Fibroblast of lung (primary cell): ENCODE results near the gene GNE. TPM values are rescaled to one million over a fixed set of nuclear protein-coding genes. Genes with fewer than 3 reads are reported as not detected.

Experiments
- DNase-seq, 2 donors: peaks; one replicate each; pipeline versions ENCODE4 v3.0.0 to v3.0.0-alpha.2; 2010; ENCODE audit warnings: low read depth in 2 of 2
- H2AFZ ChIP-seq: 2 replicates; pipeline ENCODE4 v1.5.1; 2012; ENCODE audit warnings: low read length, control low read depth, inconsistent platforms
- H3K27ac ChIP-seq: 2 replicates; pipeline ENCODE4 v1.5.1; 2011; ENCODE audit warnings: low read length, control low read depth; ENCODE audit not compliant: insufficient read depth
- H3K27me3 ChIP-seq: 2 replicates; pipeline ENCODE4 v1.5.1; 2011; ENCODE audit warnings: mild to moderate bottlenecking, low read length; ENCODE audit not compliant: control insufficient read depth, insufficient read depth
- H3K36me3 ChIP-seq: 2 replicates; pipeline ENCODE4 v1.5.1; 2011; ENCODE audit warnings: low read length; ENCODE audit not compliant: control insufficient read depth, insufficient read depth
- H3K4me1 ChIP-seq: 2 replicates; pipeline ENCODE4 v1.5.1; 2011; ENCODE audit warnings: low read length; ENCODE audit not compliant: control insufficient read depth, insufficient read depth; ENCODE audit errors: extremely low read depth
- H3K4me2 ChIP-seq: 2 replicates; pipeline ENCODE4 v1.5.1; 2011; ENCODE audit warnings: low read length, control low read depth; ENCODE audit not compliant: insufficient read depth; ENCODE audit errors: extremely low read depth
- H3K4me3 ChIP-seq, 4 experiments: fragments of 200-600 bp in 1 of 4; sonication (generic) in 1 of 4; replicated peaks in 1 of 4; 2 replicates each; pipeline ENCODE4 v1.5.1; 2011 to 2016; ENCODE audit warnings: low read length in 4 of 4, low read depth in 3 of 4, mild to moderate bottlenecking in 3 of 4, control low read depth in 2 of 4, inconsistent platforms in 1 of 4, mixed read lengths in 1 of 4; ENCODE audit not compliant: insufficient read depth in 1 of 4; ENCODE audit errors: control extremely low read depth in 1 of 4
- H3K79me2 ChIP-seq: 2 replicates; pipeline ENCODE4 v1.5.1; 2012; ENCODE audit warnings: mild to moderate bottlenecking, low read length, inconsistent platforms; ENCODE audit not compliant: control insufficient read depth, insufficient read depth
- H3K9ac ChIP-seq: 2 replicates; pipeline ENCODE4 v1.5.1; 2011; ENCODE audit warnings: mild to moderate bottlenecking, low read length, control low read depth; ENCODE audit not compliant: insufficient read depth
- H3K9me3 ChIP-seq: 2 replicates; pipeline ENCODE4 v1.5.1; 2012; ENCODE audit warnings: low read depth, low read length; ENCODE audit not compliant: control insufficient read depth, insufficient read depth
- H4K20me1 ChIP-seq: 2 replicates; pipeline ENCODE4 v1.5.1; 2011; ENCODE audit warnings: low read length; ENCODE audit not compliant: control insufficient read depth, insufficient read depth; ENCODE audit errors: extremely low read depth
- EZH2 ChIP-seq: IDR thresholded peaks from 2 replicates; pipeline ENCODE4 v1.5.1; 2012; ENCODE audit warnings: low read length, control low read depth, mild to moderate bottlenecking; ENCODE audit errors: missing control alignments
- polyA plus RNA-seq, 2 donors: library from polyadenylated mRNA; depleted of rRNA in 1 of 2; stranded (reverse) in 1 of 2; unstranded in 1 of 2; fragments of >200 nt; gene quantifications; 2 replicates each; pipeline ENCODE4 v1.2.1, GENCODE V29; 2011 to 2012; ENCODE audit warnings: missing spikeins in 1 of 2
- total RNA-seq: library from RNA; depleted of rRNA; stranded (reverse); fragments of >200 nt; gene quantifications from 2 replicates; pipeline ENCODE4 v1.2.1, GENCODE V29; 2014
- TF ChIP-seq, protein P1 (sequence below), 2 donors: IDR thresholded peaks in 1 of 2; conservative IDR thresholded peaks in 1 of 2; 1 replicate in 1 of 2; 2 replicates in 1 of 2; pipeline ENCODE4 v1.5.1; 2011 to 2012; ENCODE audit warnings: low read length in 2 of 2, control low read depth in 1 of 2, inconsistent platforms in 1 of 2, low read depth in 1 of 2, mild to moderate bottlenecking in 1 of 2

GNE gene
- total and polyA plus RNA-seq, 2 donors (not counting 1 experiment from before 2014, with no cell fraction given), result 22.1 to 31.2 TPM

DNA sequence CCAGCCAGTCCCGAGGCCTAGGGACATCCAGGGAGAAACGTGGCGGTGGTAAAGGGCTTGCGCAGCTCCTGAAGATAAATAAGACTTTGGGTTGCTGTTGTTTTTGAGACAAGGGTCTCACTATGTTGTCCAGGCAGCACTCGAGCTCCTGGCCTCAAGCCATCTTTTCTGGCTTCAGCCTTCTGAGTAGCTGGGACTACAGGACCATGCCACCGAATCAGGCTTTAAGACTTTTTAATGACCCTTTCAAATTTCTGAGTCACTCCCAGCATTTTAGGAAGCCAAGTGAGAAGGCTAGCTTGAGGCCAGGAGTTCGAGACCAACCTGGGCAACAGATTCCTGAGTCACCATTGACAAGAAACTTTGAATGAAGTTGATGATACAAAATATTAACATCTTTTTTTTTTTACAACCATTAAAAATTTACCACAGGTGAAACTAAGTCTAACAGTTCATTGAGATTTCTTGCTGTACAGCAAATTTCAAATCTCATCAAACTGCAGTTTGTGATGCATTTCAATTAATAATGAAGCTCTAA, 817 bp upstream of the GNE start:
- Histone ChIP-seq H3K4me2 (peak overlapping the region; percentile 99), H3K4me1 (peaks cover 2% of the 10 kb centered on the region), H4K20me1 (no peaks in the 10 kb centered on the region), H3K4me3 (peak overlapping the region; percentile 58 to 75 (median 68)), H3K27ac (peak overlapping the region; percentile 83), H3K36me3 (no peaks in the 10 kb centered on the region), H3K79me2 (peaks cover 20% of the 10 kb centered on the region), H3K9me3 (no peaks in the 10 kb centered on the region), H3K27me3 (no peaks in the 10 kb centered on the region), H3K9ac (peak overlapping the region; percentile 82), H2AFZ (peak overlapping the region; percentile 69)
- TF ChIP-seq, protein P1, sequence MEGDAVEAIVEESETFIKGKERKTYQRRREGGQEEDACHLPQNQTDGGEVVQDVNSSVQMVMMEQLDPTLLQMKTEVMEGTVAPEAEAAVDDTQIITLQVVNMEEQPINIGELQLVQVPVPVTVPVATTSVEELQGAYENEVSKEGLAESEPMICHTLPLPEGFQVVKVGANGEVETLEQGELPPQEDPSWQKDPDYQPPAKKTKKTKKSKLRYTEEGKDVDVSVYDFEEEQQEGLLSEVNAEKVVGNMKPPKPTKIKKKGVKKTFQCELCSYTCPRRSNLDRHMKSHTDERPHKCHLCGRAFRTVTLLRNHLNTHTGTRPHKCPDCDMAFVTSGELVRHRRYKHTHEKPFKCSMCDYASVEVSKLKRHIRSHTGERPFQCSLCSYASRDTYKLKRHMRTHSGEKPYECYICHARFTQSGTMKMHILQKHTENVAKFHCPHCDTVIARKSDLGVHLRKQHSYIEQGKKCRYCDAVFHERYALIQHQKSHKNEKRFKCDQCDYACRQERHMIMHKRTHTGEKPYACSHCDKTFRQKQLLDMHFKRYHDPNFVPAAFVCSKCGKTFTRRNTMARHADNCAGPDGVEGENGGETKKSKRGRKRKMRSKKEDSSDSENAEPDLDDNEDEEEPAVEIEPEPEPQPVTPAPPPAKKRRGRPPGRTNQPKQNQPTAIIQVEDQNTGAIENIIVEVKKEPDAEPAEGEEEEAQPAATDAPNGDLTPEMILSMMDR (conservative IDR thresholded peaks at IDR 0.05 in 1 of 2, IDR thresholded peaks at IDR 0.05 in 1 of 2; ENCODE audit: low read depth in 1 of 2, low read length in 2 of 2), result no peak
- no peak for TF ChIP-seq EZH2
- peak; percentile 21 to 32 for DNase-seq

DNA sequence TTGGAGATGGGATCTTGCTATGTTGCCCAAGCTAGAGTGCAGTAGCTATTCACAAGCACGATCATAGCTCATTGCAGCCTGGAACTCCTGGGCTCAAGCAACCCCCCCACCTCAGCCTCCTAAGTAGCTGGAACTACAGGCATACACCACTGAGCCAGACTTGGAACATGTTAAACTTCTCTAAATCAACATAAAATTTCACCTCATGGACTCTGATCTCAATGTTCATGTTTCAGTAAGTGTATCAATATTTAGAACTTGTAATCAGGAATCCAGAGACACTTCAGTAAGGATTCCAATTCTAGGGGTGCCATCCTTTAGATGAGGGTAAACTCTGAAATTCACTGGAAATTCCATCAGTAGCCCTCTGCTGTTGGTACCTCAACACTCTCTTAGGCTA, 6.8 kb downstream of the GNE start:
- no peak for DNase-seq
- H3K4me2 ChIP-seq, result no peak overlapping the region
- TF ChIP-seq, protein P1 (conservative IDR thresholded peaks at IDR 0.05 in 1 of 2, IDR thresholded peaks at IDR 0.05 in 1 of 2; ENCODE audit: low read depth in 1 of 2, low read length in 2 of 2), result no peak
- no peak for TF ChIP-seq EZH2
- H3K9me3 ChIP-seq, result no peaks in the 10 kb centered on the region
- H3K27me3 ChIP-seq, result no peaks in the 10 kb centered on the region
- H2AFZ ChIP-seq, result no peak overlapping the region
- no peak overlapping the region for H3K27ac ChIP-seq
- H3K4me1 ChIP-seq, result no peaks in the 10 kb centered on the region
- no peaks in the 10 kb centered on the region for H3K36me3 ChIP-seq
- H3K4me3 ChIP-seq, result no peak overlapping the region
- H3K79me2 ChIP-seq, result peaks cover 24% of the 10 kb centered on the region
- H4K20me1 ChIP-seq, result no peaks in the 10 kb centered on the region
- no peak overlapping the region for H3K9ac ChIP-seq

DNA sequence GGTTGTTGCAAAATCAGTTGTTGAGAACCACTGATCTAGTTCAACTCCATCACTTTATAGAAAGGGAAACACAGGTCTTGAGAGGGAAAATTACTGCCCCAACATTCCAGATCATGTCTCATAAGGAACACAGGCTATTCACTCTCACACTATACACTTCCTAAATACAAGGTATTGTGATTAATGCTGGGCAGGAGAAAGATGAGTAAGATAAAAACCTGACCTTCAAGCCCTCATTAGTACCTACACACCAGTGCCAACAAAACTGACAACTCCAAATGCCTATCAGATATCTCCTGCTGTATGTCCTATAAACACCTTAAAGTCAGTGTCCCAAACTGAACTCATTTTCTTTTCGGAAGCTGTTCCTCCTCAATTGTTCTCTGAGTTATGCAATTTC, 8.2 kb downstream of the GNE start:
- no peak for DNase-seq
- Histone ChIP-seq H3K4me3 (no peak overlapping the region), H3K79me2 (peaks cover 19% of the 10 kb centered on the region), H3K36me3 (peaks cover 5% of the 10 kb centered on the region), H3K9ac (no peak overlapping the region), H3K4me2 (no peak overlapping the region), H4K20me1 (no peaks in the 10 kb centered on the region), H2AFZ (no peak overlapping the region), H3K27me3 (no peaks in the 10 kb centered on the region), H3K27ac (no peak overlapping the region), H3K4me1 (no peaks in the 10 kb centered on the region), H3K9me3 (no peaks in the 10 kb centered on the region)
- TF ChIP-seq, protein P1 (conservative IDR thresholded peaks at IDR 0.05 in 1 of 2, IDR thresholded peaks at IDR 0.05 in 1 of 2; ENCODE audit: low read depth in 1 of 2, low read length in 2 of 2), result no peak
- no peak for TF ChIP-seq EZH2
